LoVo (cell line): ENCODE results near the gene KDM6A.
"Not testable (repeated sequence)": the region's sequence is repeated elsewhere in the genome, so short reads cannot be mapped to it uniquely, and the experiment has no call there.

Experiments used
- DNase-seq: peaks from one replicate; pipeline ENCODE4 v3.0.0-alpha.2; 2016; ENCODE audit warnings: low spot score

The KDM6A gene

GRCh38 chrX:45011131-45011530, 138.1 kb downstream of the KDM6A start:
- no peak for DNase-seq

- DNase-seq = no peak
Observed at GRCh38 chrX:45011597-45011996, 138.6 kb downstream of the KDM6A start.

- DNase-seq = no peak
Observed at GRCh38 chrX:45017946-45018345, 145.0 kb downstream of the KDM6A start.

- no peak for DNase-seq
Observed at GRCh38 chrX:45022150-45022549, 149.2 kb downstream of the KDM6A start.

- no peak for DNase-seq
Observed at GRCh38 chrX:45024501-45024900, 151.5 kb downstream of the KDM6A start.

GRCh38 chrX:45026036-45026435, 153.0 kb downstream of the KDM6A start:
- no peak for DNase-seq

GRCh38 chrX:45031830-45032378, 158.9 kb downstream of the KDM6A start:
- DNase-seq = no peak

- no peak for DNase-seq
Observed at GRCh38 chrX:45035071-45035470, 162.1 kb downstream of the KDM6A start.

GRCh38 chrX:45036161-45036560, 163.2 kb downstream of the KDM6A start:
- no peak for DNase-seq

GRCh38 chrX:45040137-45040536, 167.1 kb downstream of the KDM6A start:
- not testable (repeated sequence) for DNase-seq

GRCh38 chrX:45046417-45046816, 173.4 kb downstream of the KDM6A start:
- no peak for DNase-seq

- DNase-seq = no peak
Observed at GRCh38 chrX:45050558-45050957, 177.6 kb downstream of the KDM6A start.

- no peak for DNase-seq
Observed at GRCh38 chrX:45056428-45057145, 183.6 kb downstream of the KDM6A start.

GRCh38 chrX:45059906-45060305, 186.9 kb downstream of the KDM6A start:
- not testable (repeated sequence) for DNase-seq

- no peak for DNase-seq
Observed at GRCh38 chrX:45063319-45064095, 190.5 kb downstream of the KDM6A start.

GRCh38 chrX:45068569-45068968, 195.6 kb downstream of the KDM6A start:
- no peak for DNase-seq

GRCh38 chrX:45070116-45071007, 197.4 kb downstream of the KDM6A start:
- no peak for DNase-seq

- not testable (repeated sequence) for DNase-seq
Observed at GRCh38 chrX:45073011-45073410, 200.0 kb downstream of the KDM6A start.

GRCh38 chrX:45077748-45078424, 204.9 kb downstream of the KDM6A start:
- DNase-seq = no peak

- no peak for DNase-seq
Observed at GRCh38 chrX:45083314-45083713, 210.3 kb downstream of the KDM6A start.

- no peak for DNase-seq
Observed at GRCh38 chrX:45110494-45110893, 237.5 kb downstream of the KDM6A start.

GRCh38 chrX:45126158-45126557, 253.2 kb downstream of the KDM6A start:
- DNase-seq = no peak
